Neural progenitor cell (in vitro differentiated cells): ENCODE measurements around the gene UCK2. TPM values are rescaled to one million over a fixed set of nuclear protein-coding genes. Genes with fewer than 3 reads are reported as not detected.

Experiments
- DNase-seq: peaks from one replicate; pipeline ENCODE4 v3.0.0-alpha.2; 2016; ENCODE audit warnings: low spot score
- H2AFZ ChIP-seq: fragments of 200-600 bp; sonication (generic); replicated peaks from 2 replicates; pipeline ENCODE4 v1.6.1; 2016; ENCODE audit warnings: antibody characterized with exemption
- H3F3A ChIP-seq: fragments of 200-600 bp; sonication (generic); 2 replicates; pipeline ENCODE4 v1.6.1; 2016; ENCODE audit warnings: antibody characterized with exemption, low read depth
- H3K27ac ChIP-seq: fragments of 200-600 bp; sonication (generic); 2 replicates; pipeline ENCODE4 v1.5.1; 2016; ENCODE audit warnings: mild to moderate bottlenecking
- H3K27me3 ChIP-seq: fragments of 200-600 bp; sonication (generic); 2 replicates; pipeline ENCODE4 v1.6.1; 2016; ENCODE audit warnings: mild to moderate bottlenecking, moderate library complexity
- H3K36me3 ChIP-seq: fragments of 200-600 bp; sonication (generic); 2 replicates; pipeline ENCODE4 v1.5.1; 2016
- H3K4me1 ChIP-seq: fragments of 200-600 bp; sonication (generic); 2 replicates; pipeline ENCODE4 v1.6.1; 2016; ENCODE audit warnings: mixed run types
- H3K4me2 ChIP-seq: fragments of 200-600 bp; sonication (generic); 2 replicates; pipeline ENCODE4 v1.6.1; 2016
- H3K4me3 ChIP-seq: fragments of 200-600 bp; sonication (generic); 2 replicates; pipeline ENCODE4 v1.5.1; 2016
- H3K79me2 ChIP-seq: fragments of 200-600 bp; sonication (generic); 2 replicates; pipeline ENCODE4 v1.6.1; 2016; ENCODE audit warnings: low read depth
- H3K9ac ChIP-seq: fragments of 200-600 bp; sonication (generic); 2 replicates; pipeline ENCODE4 v1.6.1; 2016
- H3K9me3 ChIP-seq: fragments of 200-600 bp; sonication (generic); 2 replicates; pipeline ENCODE4 v1.5.1; 2016; ENCODE audit warnings: low read depth
- H4K20me1 ChIP-seq: fragments of 200-600 bp; sonication (generic); 2 replicates; pipeline ENCODE4 v1.6.1; 2016; ENCODE audit warnings: low read depth
- H3K27ac Mint-ChIP-seq: 3 replicates; pipeline ENCODE4 v1.8.0; 2021; ENCODE audit warnings: mixed read lengths
- H3K27me3 Mint-ChIP-seq: 2 replicates; pipeline ENCODE4 v1.8.0; 2022; ENCODE audit warnings: low read depth, mild to moderate bottlenecking, inconsistent platforms, moderate library complexity, mixed read lengths; ENCODE audit not compliant: insufficient read depth
- H3K36me3 Mint-ChIP-seq: 3 replicates; pipeline ENCODE4 v1.8.0; 2021; ENCODE audit warnings: mixed read lengths
- H3K4me1 Mint-ChIP-seq: 3 replicates; pipeline ENCODE4 v1.8.0; 2021; ENCODE audit warnings: mixed read lengths
- H3K4me3 Mint-ChIP-seq: 3 replicates; pipeline ENCODE4 v1.8.0; 2021; ENCODE audit warnings: mild to moderate bottlenecking, moderate library complexity, mixed read lengths
- H3K9me3 Mint-ChIP-seq: 3 replicates; pipeline ENCODE4 v1.8.0; 2020; ENCODE audit warnings: mixed read lengths
- CTCF ChIP-seq: fragments of 200-600 bp; sonication (generic); IDR thresholded peaks from 2 replicates; pipeline ENCODE4 v1.5.1; 2017; ENCODE audit warnings: antibody characterized with exemption, mild to moderate bottlenecking
- EZH2 ChIP-seq: fragments of 200-600 bp; sonication (generic); IDR thresholded peaks from 2 replicates; pipeline ENCODE4 v1.6.1; 2017; ENCODE audit warnings: antibody characterized with exemption, mild to moderate bottlenecking, moderate library complexity
- EZH2phosphoT487 ChIP-seq: fragments of 200-600 bp; sonication (generic); IDR thresholded peaks from 2 replicates; pipeline ENCODE4 v1.6.1; 2017; ENCODE audit warnings: antibody characterized with exemption
- total RNA-seq: library from RNA; depleted of rRNA; stranded (reverse); fragments of >200 nt; gene quantifications from 2 replicates; pipeline ENCODE4 v1.2.3, GENCODE V29; 2015; ENCODE audit warnings: low replicate concordance

UCK2 gene
- total RNA-seq, 1 donor from 2014 or later = 43.8 TPM

- Mint-ChIP-seq H3K27me3 (peaks cover 5% of the 10 kb centered on the region), H3K27ac (no peak overlapping the region)
These were observed 2.5 kb downstream of the UCK2 start for GRCh38 chr1:165829888-165830287.

GRCh38 chr1:165831146-165831545 is 3.7 kb downstream of the UCK2 start:
- Histone ChIP-seq H3K27me3 (no peaks in the 10 kb centered on the region), H2AFZ (no peak overlapping the region), H3K9ac (no peak overlapping the region), H3K4me2 (no peak overlapping the region), H3F3A (peaks cover 27% of the 10 kb centered on the region), H3K9me3 (no peaks in the 10 kb centered on the region), H3K27ac (no peak overlapping the region), H4K20me1 (peaks cover 53% of the 10 kb centered on the region), H3K36me3 (peaks cover under 1% of the 10 kb centered on the region), H3K4me3 (no peak overlapping the region), H3K4me1 (peaks cover 9% of the 10 kb centered on the region), H3K79me2 (peaks cover 82% of the 10 kb centered on the region)
- no peak overlapping the region for H3K27ac Mint-ChIP-seq
- DNase-seq = no peak
- H3K9me3 Mint-ChIP-seq = no peaks in the 10 kb centered on the region
- H3K4me3 Mint-ChIP-seq = no peak overlapping the region
- H3K36me3 Mint-ChIP-seq = peaks cover 11% of the 10 kb centered on the region
- TF ChIP-seq EZH2 = no peak
- TF ChIP-seq EZH2phosphoT487 = no peak
- TF ChIP-seq CTCF = no peak
- H3K27me3 Mint-ChIP-seq = peaks cover 5% of the 10 kb centered on the region
- peaks cover 27% of the 10 kb centered on the region for H3K4me1 Mint-ChIP-seq

More at GRCh38 chr1:165829888-165830287, 2.5 kb downstream of the UCK2 start:
- TF ChIP-seq EZH2phosphoT487 = no peak
- DNase-seq = no peak
- H3K9me3 Mint-ChIP-seq = no peaks in the 10 kb centered on the region
- H3K4me3 Mint-ChIP-seq = peak overlapping the region; percentile 98
- Histone ChIP-seq H3K79me2 (peaks cover 69% of the 10 kb centered on the region), H3K27me3 (no peaks in the 10 kb centered on the region), H3K36me3 (no peaks in the 10 kb centered on the region), H3K4me3 (peak overlapping the region; percentile 89), H3K9ac (no peak overlapping the region), H3K9me3 (no peaks in the 10 kb centered on the region), H3K4me1 (peaks cover 9% of the 10 kb centered on the region), H3K4me2 (peak overlapping the region; percentile 88), H3K27ac (no peak overlapping the region), H2AFZ (no peak overlapping the region), H4K20me1 (peaks cover 41% of the 10 kb centered on the region), H3F3A (peaks cover 27% of the 10 kb centered on the region)
- H3K4me1 Mint-ChIP-seq = peaks cover 27% of the 10 kb centered on the region
- H3K36me3 Mint-ChIP-seq = peaks cover 11% of the 10 kb centered on the region

- Histone ChIP-seq H3K9me3 (no peaks in the 10 kb centered on the region), H3K9ac (no peak overlapping the region), H3K4me3 (no peak overlapping the region), H3K27ac (peak overlapping the region; percentile 29), H2AFZ (no peak overlapping the region), H3K4me1 (peaks cover 15% of the 10 kb centered on the region), H3F3A (peaks cover 14% of the 10 kb centered on the region), H3K36me3 (peaks cover 5% of the 10 kb centered on the region), H3K4me2 (no peak overlapping the region), H4K20me1 (peaks cover 71% of the 10 kb centered on the region), H3K79me2 (peaks cover 100% of the 10 kb centered on the region), H3K27me3 (no peaks in the 10 kb centered on the region)
- Mint-ChIP-seq H3K9me3 (no peaks in the 10 kb centered on the region), H3K4me3 (no peak overlapping the region), H3K36me3 (peaks cover 19% of the 10 kb centered on the region), H3K4me1 (peaks cover 19% of the 10 kb centered on the region), H3K27ac (peak overlapping the region; percentile 87), H3K27me3 (peaks cover 5% of the 10 kb centered on the region)
- DNase-seq = no peak
- TF ChIP-seq EZH2phosphoT487 (no peak), EZH2 (no peak), CTCF (no peak)
These were observed 5.5 kb downstream of the UCK2 start for GRCh38 chr1:165832902-165833301.

- Histone ChIP-seq H3K4me1 (peaks cover 15% of the 10 kb centered on the region), H3K27me3 (no peaks in the 10 kb centered on the region), H3K79me2 (peaks cover 100% of the 10 kb centered on the region), H3K4me2 (no peak overlapping the region), H4K20me1 (peaks cover 75% of the 10 kb centered on the region), H3K36me3 (peaks cover 5% of the 10 kb centered on the region), H3K9me3 (no peaks in the 10 kb centered on the region), H3K27ac (peak overlapping the region; percentile 29), H3K9ac (no peak overlapping the region), H3F3A (peaks cover 10% of the 10 kb centered on the region), H3K4me3 (no peak overlapping the region), H2AFZ (no peak overlapping the region)
- H3K27me3 Mint-ChIP-seq = peaks cover 5% of the 10 kb centered on the region
- peaks cover 24% of the 10 kb centered on the region for H3K36me3 Mint-ChIP-seq
- H3K4me3 Mint-ChIP-seq = no peak overlapping the region
- H3K4me1 Mint-ChIP-seq = peaks cover 19% of the 10 kb centered on the region
- peaks cover 4% of the 10 kb centered on the region for H3K9me3 Mint-ChIP-seq
- TF ChIP-seq EZH2phosphoT487 = no peak
- no peak for TF ChIP-seq EZH2
- TF ChIP-seq CTCF = no peak
- DNase-seq = no peak
- peak overlapping the region; percentile 87 for H3K27ac Mint-ChIP-seq
These were observed 5.9 kb downstream of the UCK2 start for GRCh38 chr1:165833358-165833757.
